ENCODE data around the gene HIVEP1.

DNA sequence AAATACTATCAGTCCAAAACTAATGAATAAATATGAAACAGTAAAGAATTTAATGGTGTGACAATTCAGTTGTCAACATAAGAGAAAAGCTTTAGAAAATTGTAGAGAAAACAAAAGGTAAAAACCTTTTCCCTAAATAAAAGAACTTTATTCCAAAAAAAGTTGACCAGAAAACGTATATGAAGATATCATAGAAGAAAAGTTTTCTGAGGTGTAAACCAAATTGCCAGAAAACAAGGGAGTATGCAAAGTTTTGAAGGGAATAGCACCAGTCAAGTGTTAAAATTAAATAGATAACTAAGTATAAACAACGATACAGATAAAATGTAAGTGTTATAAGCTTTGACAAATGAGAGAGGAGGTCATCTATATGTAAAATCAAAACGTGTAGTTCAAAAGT is 104.9 kb downstream of the HIVEP1 start:
- no peak for TF ChIP-seq CTCF (IDR thresholded peaks at IDR 0.05)
- TF ChIP-seq POLR2A (IDR thresholded peaks at IDR 0.05): no peak
- no peak for TF ChIP-seq POLR2AphosphoS5 (IDR thresholded peaks at IDR 0.05)

All from prostate gland (tissue), 2 donors.